GM19452 (cell line): ENCODE measurements around the gene LIME1.

Source experiments
- ATAC-seq: cut with Tn5 transposase; IDR thresholded peaks from one replicate; pipeline ENCODE4 v1.9.1; 2021; ENCODE audit not compliant: unreplicated experiment

LIME1 gene

DNA sequence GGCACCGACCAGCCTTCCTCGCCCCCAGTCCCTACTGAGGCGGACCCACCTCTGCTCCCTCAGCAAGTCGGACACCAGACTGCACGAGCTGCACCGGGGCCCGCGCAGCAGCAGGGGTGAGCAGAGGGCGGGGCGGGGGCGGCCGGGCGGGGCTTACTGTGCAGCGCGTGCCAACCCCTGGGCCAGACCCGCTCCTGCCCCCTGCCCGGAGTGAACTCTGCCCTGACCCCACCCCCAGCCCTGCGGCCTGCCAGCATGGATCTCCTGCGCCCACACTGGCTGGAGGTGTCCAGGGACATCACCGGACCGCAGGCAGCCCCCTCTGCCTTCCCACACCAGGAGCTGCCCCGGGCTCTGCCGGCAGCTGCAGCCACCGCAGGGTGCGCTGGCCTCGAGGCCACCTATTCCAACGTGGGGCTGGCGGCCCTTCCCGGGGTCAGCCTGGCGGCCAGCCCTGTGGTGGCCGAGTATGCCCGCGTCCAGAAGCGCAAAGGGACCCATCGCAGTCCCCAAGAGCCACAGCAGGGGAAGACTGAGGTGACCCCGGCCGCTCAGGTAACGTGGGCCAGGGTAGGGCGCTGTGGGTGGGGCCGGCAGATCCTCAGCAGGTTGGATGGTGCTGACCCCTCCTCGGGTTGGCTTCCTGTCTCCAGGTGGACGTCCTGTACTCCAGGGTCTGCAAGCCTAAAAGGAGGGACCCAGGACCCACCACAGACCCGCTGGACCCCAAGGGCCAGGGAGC lies 1.7 kb downstream of the LIME1 start:
- ATAC-seq, result no peak

DNA sequence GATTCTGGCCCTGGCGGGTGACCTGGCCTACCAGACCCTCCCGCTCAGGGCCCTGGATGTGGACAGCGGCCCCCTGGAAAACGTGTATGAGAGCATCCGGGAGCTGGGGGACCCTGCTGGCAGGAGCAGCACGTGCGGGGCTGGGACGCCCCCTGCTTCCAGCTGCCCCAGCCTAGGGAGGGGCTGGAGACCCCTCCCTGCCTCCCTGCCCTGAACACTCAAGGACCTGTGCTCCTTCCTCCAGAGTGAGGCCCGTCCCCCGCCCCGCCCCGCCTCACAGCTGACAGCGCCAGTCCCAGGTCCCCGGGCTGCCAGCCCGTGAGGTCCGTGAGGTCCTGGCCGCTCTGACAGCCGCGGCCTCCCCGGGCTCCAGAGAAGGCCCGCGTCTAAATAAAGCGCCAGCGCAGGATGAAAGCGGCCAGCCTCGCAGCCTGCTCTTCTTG lies 2.2 kb downstream of the LIME1 start:
- ATAC-seq, result no peak

DNA sequence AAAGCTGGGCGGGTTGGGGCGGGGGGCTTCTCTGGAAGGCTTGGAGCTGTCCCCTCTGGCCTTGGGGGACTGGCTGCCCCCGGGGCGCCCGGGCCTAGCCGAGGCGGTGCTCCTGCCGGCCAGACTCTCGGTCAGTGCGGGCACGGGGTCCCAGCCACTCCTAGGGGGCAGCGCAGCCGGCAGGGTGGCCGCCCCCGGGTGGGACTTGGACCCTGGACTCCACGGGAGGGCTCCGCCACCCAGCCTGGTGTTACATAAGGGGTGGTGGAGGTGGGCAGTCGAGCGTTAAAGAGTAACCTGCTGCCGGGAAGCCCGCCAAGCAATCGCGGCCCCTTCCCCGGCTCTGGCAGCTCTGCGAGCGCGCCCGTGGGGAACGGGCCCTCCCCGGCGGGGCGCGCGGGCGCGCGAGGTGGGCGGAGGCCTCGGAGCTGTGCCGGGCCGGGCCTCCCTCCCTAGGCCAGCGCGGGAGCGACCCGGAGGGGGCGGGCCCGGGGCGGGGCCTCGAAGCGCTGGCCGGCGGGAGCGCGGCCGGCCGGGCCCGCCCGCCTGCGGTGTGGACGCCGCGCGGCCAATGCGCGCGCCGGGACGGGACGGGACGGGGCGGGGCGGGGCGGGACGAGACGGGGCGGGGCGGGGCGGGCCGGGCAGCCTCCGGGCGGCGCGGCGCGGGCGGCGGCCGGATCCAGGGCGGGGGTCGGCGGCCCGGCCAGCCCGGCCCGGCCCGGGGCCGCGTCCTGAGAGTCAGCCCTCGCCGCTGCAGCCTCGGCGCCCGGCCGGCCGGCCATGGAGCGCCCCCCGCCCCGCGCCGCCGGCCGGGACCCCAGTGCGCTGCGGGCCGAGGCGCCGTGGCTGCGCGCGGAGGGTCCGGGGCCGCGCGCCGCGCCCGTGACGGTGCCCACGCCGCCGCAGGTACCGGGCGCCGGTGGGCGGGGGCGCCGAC lies 2.9 kb downstream of the LIME1 start, which contains the start of gene SLC2A4RG:
Gene SLC2A4RG (plus strand): TSS at position 647 of the 940 bp plus-strand sequence. CDS start 137 bp downstream, at position 784.
- peak; percentile 41 for ATAC-seq

DNA sequence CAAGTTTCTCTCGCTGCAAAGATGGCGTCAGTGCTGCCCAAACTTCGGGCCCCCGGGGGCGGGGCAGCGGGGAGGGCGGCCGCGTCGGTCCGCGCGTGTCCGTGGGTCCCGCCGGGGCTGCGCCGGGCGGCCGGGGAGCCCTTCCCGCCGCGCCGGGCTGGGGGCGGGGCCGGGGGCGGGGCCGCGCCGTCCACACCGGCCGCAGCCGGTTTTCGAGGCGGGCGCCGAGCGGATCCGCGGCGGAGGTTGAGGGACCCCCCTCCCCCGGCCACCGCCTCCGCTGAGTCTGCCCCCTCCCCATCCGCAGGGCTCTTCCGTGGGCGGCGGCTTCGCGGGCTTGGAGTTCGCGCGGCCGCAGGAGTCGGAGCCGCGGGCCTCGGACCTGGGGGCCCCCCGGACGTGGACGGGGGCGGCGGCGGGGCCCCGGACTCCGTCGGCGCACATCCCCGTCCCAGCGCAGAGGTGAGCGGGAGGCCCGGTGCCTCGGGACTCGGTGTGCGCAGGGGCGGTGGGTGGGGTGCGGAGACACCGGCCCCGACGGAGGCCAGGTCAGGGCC lies 3.7 kb downstream of the LIME1 start:
- ATAC-seq, result no peak

DNA sequence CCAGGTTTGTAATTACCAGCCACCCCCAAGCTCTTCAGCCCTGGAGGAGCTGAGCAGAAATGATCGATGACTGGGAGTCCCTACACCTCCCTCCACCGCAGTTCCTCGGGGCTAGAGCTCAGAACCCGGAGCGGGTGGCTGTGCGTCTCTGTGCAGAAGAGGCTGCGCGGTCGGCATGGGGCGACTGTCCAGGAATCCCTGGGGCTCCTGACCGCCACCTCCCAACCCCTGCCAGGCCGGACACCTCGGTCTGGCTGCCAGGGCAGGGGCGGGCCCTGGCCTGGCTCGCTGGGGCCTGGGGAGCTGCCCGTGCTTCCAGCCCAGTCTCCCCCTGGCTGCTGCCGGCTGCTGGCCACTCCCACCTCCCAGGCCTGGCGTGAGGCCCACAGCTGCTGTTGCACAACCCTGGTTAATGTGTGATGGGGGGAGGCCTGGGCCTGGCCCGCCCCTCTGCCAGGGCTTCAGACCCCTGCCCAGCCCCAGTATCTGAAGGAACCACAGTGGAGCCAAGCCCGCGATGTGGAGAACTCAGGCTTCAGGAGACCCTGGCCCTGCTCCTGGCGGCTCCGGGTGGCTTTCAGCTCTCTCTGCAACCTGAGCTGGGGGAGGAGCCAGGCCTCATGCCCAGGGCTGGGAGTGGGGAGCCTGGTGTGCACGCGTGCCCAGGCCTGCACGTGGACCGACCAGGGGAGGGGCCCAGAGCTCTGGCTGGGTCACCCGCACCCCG lies 4.3 kb downstream of the LIME1 start:
- ATAC-seq, result no peak

DNA sequence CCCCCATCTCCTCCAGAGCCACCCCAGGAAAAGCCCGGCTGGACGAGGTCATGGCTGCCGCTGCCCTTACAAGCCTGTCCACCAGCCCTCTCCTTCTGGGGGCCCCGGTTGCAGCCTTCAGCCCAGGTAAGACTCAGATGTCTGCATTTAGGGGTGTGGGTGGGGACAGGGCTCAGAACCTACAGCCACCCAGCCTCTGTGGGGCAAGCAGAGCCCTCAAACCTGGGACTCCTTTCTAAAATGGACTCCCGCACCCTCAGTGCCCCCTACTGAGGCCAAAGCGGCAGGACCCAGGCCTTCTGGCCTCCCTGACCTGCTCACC lies 4.9 kb downstream of the LIME1 start:
- ATAC-seq, result no peak

DNA sequence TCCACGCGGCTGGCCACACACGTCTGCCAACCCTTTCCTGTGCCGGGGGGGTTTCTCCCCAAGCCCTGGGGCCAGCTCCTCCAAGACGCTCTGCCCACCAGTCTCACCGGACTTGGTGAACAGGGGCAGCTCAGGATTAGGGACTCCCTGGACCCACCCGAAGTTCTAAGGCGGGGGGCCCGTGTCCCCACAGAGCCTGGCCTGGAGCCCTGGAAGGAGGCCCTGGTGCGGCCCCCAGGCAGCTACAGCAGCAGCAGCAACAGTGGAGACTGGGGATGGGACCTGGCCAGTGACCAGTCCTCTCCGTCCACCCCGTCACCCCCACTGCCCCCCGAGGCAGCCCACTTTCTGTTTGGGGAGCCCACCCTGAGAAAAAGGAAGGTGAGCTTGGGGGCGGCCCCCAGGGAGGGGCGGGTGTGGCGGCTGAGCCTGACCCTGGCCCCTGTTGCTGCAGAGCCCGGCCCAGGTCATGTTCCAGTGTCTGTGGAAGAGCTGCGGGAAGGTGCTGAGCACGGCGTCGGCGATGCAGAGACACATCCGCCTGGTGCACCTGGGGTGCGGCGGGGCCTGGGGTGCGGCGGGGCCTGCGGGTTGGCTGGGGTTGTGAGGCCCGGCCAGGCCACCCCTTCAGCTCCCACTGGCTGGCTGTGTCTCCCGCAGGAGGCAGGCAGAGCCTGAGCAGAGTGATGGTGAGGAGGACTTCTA lies 5.4 kb downstream of the LIME1 start:
- ATAC-seq, result no peak

DNA sequence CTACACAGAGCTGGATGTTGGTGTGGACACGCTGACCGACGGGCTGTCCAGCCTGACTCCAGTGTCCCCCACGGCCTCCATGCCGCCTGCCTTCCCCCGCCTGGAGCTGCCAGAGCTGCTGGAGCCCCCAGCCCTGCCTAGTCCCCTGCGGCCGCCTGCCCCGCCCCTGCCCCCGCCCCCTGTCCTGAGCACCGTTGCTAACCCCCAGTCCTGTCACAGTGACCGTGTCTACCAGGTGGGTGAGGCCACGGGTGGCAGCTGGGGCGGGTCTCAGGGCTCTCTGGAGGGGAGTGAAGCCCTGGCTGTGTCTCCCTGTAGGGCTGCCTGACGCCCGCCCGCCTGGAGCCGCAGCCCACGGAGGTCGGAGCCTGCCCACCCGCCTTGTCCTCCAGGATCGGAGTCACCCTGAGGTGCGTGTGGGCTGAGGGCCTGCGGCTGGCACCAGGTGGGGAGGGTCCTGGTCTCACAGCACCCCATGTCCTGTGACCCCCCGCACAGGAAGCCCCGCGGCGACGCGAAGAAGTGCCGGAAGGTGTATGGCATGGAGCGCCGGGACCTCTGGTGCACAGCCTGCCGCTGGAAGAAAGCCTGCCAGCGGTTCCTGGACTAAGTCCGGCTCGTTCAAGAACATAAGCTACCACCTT lies 6.0 kb downstream of the LIME1 start:
- ATAC-seq, result no peak

DNA sequence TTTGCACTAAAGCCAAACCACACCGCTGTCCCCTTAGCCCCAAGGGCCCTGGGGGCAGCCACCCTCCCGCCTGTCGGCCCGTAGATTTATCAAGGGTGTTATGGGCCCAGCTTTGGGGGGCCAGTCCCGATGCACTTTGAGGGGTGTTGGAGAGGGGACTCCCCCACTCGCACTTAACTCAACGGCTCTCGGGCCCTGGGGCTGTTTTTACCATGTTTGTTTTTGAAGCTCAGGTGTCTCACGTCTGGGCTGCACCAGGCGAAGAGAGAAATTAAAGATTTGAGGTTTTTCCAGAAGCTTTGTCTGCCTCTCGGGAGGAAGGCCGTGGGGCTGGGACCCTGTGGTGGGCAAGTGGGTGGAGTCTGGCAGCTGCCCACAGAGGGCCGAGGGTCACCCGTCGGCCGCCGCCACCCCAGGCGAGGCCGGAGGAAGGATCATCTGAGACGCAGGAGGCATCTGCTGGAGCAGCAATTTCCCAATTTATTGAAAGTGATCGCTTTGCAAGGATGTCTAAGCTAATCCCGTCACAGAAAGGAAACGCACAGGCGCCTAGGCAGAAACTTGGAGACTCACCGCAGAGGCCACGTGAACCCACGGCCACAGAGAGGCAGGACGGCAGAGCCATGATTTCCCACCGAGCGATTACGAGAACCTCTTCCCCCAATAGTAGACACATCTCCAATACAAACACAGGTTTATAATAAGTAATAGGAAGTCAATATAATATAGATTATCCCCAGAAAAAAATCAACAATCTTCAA lies 6.9 kb downstream of the LIME1 start:
- no peak for ATAC-seq

DNA sequence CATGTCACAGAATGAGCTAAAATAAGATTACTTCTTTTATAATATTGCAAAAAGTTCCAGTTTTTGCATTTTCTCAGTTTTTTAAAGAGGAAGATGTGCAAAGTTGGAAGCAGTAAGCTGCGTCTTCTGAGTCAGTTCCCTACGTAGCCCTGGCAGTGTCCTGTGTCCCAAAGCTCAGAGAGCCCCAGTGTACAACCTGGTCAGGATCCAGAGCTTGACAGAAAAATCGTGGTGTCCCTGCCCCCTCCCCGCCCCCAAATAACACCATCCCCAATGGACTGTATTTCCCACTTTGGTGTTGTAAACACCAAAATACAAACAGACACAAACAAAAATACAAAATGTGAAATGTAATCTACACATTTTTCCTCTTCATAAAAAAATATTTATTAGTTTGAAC lies 7.7 kb downstream of the LIME1 start:
- no peak for ATAC-seq

DNA sequence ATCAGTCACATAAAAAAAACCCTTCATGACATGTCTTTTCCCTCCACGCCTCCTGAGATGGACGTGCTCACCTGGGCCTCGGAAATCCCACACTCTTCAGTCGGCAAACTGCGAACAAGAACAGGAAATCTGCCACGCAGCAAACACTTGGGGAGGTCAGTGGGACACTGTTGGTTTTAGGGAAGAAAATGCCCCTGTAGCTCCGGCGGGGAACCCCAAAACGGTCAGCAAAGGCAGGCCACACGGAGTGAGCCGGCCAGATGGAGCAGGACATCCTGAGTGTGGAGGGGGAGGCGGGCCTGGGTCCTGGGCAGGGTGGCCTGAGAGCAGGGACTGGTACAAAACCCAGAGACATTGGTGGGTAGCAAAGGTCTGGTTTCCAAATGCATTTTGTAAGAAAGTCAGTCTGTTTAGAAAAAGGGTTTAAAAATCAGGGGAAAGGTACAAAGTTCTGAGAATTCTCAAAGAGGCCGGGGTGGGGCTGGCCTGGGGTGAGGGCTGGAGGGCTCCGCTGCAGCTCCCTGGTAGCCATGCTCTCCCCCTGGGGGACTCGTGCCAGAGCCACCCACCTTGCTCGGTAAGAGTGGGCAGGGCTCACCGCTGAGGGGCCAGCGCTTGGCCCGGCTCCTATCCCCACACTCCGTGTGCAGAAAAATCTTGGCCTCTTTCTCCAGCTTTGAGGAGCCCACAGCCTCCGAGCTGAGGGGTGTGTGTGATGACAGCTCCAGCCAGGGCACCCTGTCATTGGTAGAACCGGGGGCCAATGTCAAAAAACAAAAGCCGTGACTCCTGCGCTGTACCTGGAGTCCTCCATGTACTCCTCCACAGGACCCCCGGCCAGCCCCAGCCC lies 8.3 kb downstream of the LIME1 start:
- ATAC-seq, result no peak

DNA sequence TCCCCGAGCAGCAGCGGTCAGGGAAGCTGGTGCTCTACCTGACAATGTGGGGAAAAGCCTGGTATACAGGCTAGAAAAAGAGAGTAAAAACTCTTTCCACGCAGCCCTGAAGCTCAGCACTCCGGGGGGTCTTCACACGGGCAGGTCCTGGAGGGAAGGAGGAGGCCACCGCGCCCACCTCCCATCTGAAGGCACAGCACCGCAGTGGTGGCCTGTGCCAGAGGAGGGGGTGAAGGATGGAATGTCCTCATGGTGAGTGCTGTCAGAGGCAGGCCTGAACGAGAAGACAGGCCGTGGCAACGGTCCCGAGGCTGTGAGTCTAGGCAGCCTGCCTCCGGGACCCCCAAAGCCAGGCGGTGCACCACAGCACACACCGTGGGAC lies 9.0 kb downstream of the LIME1 start:
- ATAC-seq, result no peak

DNA sequence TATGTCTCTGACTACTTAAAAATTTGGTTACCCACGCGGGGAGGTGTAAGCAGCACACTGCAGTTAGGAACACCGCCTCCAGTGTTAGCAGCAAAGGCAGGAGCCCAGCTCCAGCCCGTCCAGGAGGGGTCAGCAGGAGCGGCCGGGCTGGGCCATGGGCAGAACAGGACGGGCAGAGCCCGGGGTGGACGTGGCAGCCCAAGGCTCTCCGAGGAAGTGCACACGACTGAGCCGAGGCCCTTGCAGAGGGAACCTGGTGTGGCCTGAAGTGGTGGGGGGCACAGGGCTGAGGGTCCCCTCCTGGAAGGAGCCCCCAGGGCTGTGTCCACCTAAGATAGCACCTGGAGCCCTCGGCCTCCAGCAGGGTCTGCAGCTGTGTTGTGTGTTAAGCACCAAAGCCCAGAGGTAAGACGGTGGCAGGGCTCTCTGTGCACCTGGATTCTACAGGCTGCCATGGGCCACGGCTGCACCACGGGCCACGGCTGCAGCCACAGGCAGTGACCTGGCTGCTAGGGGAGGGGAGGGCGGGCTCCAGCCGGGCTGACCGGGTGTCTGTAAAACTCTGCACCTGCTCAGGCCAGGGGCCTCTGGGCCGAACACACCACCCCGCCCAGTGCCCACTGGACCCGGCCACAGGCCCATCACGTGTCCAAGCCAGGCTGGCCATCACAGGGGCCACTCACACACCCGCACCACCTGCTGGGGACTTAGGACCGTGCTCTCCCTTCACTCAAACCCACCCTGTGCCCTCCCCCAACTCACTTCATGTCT lies 9.7 kb downstream of the LIME1 start:
- ATAC-seq, result no peak

DNA sequence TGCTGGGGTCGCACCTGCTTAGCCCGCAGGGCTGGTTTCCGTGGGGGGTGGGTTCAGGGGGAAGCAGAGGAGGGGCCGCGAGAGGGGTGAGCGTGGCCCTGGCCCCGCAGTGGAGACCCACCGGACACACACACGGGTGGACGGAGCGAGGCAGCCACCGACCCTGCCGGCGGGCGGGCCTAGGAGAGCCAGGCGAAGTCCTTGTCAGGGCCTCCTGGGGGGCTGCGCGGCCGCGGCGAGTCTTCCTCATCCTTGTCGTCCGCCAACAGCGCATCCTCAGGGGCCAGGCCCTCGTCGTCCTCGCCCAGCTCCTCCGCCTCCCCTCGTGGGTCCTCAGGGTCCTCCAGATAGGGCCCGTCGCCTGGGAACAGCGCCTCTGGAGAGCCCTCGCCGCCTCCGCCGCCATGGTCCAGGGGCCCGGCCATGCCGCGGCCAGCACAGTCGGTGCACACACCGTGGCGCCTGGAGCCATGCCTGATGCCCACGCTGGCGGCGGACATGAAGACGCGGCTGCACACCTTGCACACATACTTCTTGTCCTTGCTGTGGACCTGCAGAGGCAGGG lies 10.4 kb downstream of the LIME1 start:
- ATAC-seq, result no peak

DNA sequence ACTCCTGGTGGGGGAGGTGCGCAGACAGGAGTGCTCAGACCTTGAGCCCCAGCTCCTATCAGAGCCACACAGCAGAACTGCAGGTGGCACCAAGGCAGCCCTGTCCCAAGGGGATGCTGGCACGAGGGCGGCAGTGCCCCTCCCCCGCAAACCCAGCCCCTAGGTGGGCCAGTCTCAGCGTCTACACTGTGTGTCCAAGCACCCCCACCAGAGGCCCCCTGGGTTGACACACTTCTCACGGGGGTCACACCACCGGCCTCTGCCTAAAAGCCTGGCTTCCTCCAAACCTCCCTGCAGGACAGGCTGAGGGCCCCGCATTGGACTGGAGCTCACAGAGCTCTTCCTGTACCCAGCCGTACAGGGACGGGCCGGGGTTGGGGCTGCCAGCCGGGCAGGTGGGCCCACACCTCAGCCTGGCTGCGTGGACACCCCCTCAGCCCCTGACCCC lies 11.2 kb downstream of the LIME1 start:
- ATAC-seq, result no peak

DNA sequence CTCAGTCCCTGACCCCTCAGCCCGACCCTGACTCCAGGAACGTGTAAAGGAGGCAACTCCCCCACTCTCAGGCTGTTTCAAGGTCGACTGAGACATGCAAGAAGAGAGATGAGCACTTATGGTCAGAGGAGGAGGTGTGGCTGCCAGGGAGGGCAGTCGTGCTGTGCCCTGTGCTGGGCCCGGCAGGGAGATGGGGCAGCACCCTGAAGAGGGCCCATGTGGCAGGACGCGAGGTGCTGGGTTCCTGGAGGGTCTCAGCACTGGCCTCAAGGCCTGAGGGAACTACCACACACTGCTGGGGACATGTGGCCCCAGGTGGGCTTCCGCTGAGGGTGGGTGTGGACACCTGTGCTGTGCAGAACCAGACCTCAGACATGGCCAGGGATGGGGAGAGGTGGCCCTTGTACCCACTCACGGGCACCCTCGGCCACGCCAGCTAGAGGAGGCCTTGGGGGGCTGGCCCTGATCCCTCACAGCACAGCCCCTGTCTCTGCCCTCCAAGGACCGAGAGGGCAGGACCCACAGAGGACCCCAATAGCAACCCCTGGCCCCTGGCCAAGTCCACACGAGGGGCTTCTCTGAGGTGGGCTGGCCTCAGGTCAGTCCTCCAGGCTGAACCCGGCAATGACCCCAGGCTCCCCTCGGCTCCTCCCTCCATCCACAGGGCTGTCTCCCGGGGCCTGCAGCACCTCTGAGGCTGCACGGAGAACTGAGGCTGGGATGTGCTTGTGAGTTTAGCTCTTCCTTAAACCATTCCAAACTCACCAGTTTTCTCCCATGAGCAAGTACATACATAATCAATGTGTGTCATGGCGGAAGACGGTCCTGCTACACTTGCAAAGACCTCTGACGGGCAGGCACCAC lies 11.8 kb downstream of the LIME1 start:
- no peak for ATAC-seq

DNA sequence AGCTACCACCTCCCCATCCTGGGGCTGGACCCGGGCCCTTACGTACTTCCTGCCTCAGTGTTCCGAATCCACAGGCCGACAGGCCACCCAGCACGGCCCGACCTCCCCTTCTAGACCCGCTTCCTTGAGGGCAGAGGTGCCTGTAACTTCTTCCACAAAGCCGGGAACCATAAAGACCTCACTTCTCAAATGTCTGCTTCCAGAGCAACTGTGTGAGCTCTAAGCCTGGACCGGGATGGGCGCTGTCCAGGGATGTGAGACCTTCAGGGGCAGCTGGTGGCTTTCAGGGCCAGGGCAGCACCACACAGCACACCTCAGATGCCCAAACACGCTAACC lies 12.4 kb downstream of the LIME1 start:
- ATAC-seq, result no peak
